ENCODE data around the gene KIN. TPM values are rescaled to one million over a fixed set of nuclear protein-coding genes. Genes with fewer than 3 reads are reported as not detected.

KIN gene
- total RNA-seq, 2 experiments from 2014 or later: 13.8 to 16.6 TPM

DNA sequence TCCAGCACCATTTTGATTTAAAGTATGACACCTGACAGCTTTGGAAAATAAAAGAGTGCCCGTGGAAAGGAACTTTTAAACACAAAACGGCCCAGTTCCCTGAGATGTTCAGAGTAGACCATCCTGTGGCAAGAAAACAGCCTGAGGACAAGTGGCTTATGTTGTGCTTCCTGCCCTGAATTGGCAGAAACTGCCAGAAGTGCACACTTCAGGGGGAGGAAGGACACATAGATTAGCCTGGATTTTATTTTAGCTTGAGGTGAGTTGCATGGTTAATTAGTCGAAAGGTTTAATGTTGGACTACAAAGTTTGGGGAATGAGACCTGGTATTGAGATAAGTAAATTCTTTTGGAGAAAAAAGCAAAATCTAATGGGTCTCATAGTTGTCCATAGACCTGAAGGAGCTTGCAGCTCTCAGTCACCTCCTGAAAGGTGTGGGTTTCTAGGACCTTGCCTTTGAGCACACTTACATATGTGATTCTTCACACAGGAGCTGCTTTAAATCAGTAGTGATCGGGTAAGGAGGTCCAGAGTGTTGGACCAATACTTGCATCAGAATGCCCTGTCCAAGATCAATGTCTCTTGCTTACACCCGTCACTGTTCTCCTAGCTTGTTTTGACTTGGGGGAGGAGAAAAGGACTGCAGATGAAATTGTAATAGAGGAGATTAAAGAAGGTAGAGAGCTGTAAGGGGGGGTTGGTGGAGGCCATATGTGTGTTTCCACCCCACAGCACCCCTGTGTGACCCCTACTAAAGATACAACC lies 79.8 kb downstream of the KIN start:
- DNase-seq (no peak), ATAC-seq (ENCODE audit: low read depth) (no peak)
- POLR2A ChIA-PET: interaction anchor here (0.5 kb wide), 1 partner anchor 27 kb away, joined by 4 read pairs; no protein-coding TSS in a partner anchor
- Mint-ChIP-seq H3K4me3 (no peak overlapping the region), H3K9me3 (peaks cover 2% of the 10 kb centered on the region), H3K27me3 (peaks cover 49% of the 10 kb centered on the region), H3K27ac (no peak overlapping the region), H3K4me1 (no peaks in the 10 kb centered on the region), H3K36me3 (no peaks in the 10 kb centered on the region)

DNA sequence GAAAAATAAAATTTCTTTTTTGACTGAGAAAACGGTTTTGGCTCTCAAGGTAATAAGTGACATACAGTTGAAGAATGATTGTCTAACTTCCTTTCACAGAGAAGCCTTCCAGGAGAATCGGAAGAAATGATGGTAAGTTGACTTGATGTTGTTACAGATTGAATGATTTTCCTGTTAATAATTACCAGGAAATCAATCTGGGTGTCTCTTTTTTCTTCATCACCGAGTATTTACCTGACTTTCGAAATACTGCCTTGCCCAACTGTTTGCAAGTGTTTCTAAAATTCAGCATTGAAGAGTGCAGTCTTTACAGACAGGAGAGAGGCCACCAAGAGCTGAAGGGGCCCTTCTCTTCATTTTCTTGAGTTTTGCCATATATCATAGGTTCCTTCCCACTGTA lies 80.7 kb downstream of the KIN start:
- DNase-seq: no peak
- Mint-ChIP-seq H3K36me3 (no peaks in the 10 kb centered on the region), H3K27ac (no peak overlapping the region), H3K4me3 (no peak overlapping the region), H3K4me1 (no peaks in the 10 kb centered on the region), H3K9me3 (peaks cover 2% of the 10 kb centered on the region), H3K27me3 (peaks cover 58% of the 10 kb centered on the region)
- POLR2A ChIA-PET: no interaction called here
- ATAC-seq (ENCODE audit: low read depth): no peak

DNA sequence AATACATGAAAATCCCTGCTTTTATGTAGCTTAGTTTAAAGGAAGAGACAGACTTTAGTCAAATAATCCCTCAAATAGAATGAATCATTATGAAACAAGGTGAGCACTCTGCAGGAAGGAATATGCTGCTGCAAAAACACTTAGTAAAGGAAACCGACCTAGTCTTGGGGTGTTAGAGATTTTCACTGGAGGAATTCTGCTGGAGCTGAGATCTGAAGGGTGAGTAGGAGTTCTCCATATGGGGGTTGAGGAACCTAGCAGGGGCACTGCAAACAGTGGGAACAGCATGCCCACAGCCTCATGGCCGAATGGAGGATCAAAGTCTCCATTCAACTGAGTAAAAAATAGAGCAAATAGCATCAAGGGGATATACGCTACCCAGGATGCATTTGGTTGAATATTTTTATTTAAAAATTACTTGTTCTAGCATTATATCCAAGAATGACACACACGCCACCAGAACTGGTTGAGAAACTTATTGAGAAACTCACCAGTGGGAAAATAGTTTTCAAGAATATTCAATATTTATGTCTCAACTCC lies 81.2 kb downstream of the KIN start:
- DNase-seq (no peak), ATAC-seq (ENCODE audit: low read depth) (no peak)
- Mint-ChIP-seq H3K4me3 (no peak overlapping the region), H3K36me3 (no peaks in the 10 kb centered on the region), H3K27me3 (peaks cover 58% of the 10 kb centered on the region), H3K9me3 (peaks cover 2% of the 10 kb centered on the region), H3K4me1 (no peaks in the 10 kb centered on the region), H3K27ac (no peak overlapping the region)
- POLR2A ChIA-PET: no interaction called here

DNA sequence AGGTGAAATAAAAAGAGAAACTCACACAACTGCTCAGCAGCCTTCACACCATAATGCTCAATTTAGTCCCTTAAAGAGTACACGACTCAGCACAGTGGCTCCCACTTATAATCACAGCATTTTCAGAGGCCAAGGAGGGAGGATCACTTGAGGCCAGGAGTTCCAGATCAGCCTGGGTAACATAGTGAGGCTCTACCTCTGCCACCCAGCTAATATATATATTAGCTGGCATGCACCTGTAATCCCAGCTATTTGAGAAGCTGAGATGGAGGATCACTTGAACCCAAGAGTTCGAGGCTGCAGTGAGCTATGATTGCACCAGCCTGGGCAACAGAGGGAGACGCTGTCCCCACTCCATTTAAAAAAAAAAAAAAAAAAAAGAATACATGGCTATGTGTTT lies 82.5 kb downstream of the KIN start:
- DNase-seq (no peak), ATAC-seq (ENCODE audit: low read depth) (no peak)
- Mint-ChIP-seq H3K4me3 (no peak overlapping the region), H3K27me3 (peaks cover 50% of the 10 kb centered on the region), H3K4me1 (no peaks in the 10 kb centered on the region), H3K36me3 (no peaks in the 10 kb centered on the region), H3K27ac (no peak overlapping the region), H3K9me3 (no peaks in the 10 kb centered on the region)
- POLR2A ChIA-PET: no interaction called here

DNA sequence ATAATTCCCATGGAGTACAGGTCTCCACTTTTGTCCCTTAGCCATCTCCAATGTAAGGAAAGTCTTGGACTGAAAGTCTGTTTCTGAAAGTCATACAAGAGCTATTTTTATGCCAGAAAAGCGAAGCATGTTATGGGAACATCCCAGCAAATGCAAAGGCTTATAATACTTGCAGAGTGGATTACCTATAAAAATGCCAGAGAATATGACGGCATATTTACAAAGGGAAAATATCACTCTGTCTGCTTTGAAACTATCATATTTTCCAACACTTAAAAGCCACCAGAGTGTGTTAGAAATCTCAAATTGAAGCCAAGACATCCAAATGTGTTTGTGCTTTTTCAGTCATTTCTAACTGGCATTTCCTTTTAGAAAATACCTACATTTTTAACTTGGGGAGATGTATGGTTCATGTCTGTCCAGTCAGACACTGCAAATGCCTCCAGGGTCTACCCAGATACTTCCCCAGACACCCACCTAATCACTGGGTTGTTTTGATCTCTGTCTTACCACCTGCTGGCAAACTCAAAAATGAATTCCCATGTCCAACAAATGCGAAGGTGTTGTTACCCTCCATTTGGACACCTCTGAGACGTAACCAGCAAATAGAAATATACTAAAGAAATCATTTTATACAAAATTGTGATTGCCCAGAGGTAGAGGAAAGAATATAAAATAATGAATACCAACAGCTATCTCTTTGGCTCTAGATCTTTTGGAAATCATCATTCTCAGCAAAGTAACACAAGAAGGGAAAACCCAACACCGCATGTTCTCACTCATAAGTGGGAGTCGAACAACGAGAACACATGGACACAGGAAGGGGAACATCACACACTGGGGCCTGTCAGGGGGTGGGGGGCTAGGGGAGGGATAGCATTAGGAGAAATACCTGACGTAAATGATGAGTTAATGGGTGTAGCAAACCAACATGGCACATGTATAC lies 83.4 kb downstream of the KIN start:
- Mint-ChIP-seq H3K9me3 (no peaks in the 10 kb centered on the region), H3K27me3 (peaks cover 50% of the 10 kb centered on the region), H3K27ac (no peak overlapping the region), H3K4me3 (no peak overlapping the region), H3K36me3 (no peaks in the 10 kb centered on the region), H3K4me1 (no peaks in the 10 kb centered on the region)
- POLR2A ChIA-PET: no interaction called here
- ATAC-seq (ENCODE audit: low read depth) (no peak), DNase-seq (no peak)

DNA sequence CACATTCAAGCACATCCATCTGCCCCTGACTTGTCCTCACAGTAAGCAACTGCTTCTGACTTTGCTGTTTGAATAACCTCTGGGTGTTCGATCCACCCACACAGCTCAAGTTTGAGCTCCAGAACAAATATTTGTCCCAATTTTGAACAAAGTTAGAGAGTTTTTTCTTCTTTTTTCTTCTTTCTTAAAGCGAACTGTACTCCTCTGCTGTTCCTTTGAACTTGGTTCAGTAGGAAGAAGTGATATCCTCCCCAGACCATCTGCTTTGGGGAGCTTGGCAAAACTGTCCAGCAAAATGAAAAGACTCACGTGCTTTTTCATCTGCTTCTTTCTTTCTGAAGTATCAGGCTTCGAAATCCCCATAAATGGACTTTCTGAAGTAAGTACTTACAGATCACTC lies 84.7 kb downstream of the KIN start, which contains the start of gene ITIH2:
ITIH2 (plus strand) TSS at position 177 of the 400 bp plus-strand sequence; CDS start at position 296, 119 bp downstream.
- ATAC-seq (ENCODE audit: low read depth): no peak
- DNase-seq: no peak
- no peaks in the 10 kb centered on the region for H3K36me3 Mint-ChIP-seq
- H3K27ac Mint-ChIP-seq: no peak within 1 kb of the TSS
- peaks cover 43% of the 10 kb centered on the region for H3K27me3 Mint-ChIP-seq
- no peak within 1 kb of the TSS for H3K4me3 Mint-ChIP-seq
- H3K4me1 Mint-ChIP-seq: no peaks in the 10 kb centered on the region
- H3K9me3 Mint-ChIP-seq: no peaks in the 10 kb centered on the region
- POLR2A ChIA-PET: no interaction called here

DNA sequence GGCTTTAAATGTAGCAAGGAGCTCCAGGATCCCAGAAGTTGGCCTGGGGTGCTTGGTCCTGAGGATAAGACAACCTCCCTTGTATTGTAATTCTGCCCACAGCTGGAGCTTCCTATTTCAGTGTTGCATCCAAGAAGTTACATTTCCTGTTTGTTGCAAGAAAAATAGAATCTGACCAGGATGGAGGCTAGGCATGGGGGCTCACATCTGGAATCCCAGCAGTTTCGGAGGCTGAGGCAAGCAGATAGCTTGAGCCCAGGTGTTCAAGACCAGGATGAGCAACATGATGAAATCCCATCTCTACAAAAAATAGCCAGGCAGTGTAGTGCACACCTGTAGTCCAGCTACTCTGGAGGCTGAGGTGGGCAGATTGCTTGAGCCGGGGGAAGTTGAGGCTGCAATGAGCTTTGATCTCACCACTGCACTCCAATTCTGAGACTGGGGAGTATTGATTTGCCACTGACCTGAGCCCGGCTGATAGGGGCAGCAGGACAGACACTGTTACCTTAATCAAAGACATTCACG lies 85.4 kb downstream of the KIN start:
- Mint-ChIP-seq H3K27me3 (peaks cover 39% of the 10 kb centered on the region), H3K27ac (no peak overlapping the region), H3K4me3 (no peak overlapping the region), H3K4me1 (no peaks in the 10 kb centered on the region), H3K9me3 (no peaks in the 10 kb centered on the region), H3K36me3 (no peaks in the 10 kb centered on the region)
- no peak for ATAC-seq (ENCODE audit: low read depth)
- DNase-seq: no peak
- POLR2A ChIA-PET: no interaction called here

DNA sequence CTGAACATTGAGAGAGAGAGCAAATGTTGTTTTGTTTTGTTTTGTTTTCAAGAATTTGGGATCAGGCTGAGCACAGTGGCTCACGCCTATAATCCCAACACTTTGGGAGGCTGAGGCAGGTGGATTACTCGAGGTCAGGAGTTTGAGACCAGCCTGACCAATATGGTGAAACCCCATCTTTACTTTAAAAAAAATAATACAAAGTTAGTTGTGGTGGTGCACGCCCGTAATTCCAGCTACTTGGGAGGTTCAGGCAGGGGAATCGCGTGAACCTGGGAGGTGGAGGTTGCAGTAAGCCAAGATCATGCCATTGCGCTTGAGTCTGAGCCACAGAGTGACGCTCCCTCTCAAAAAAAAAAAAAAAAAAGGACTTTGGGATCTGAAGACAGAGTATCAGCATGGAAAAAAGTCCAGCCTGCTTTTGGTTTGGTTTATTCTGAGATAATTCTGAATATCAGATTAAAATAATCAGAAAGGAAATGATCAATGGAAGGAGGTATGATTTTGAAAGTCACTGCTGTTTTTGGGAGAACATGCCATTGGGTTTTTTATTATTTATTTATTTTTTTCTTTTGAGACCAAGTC lies 86.5 kb downstream of the KIN start:
- Mint-ChIP-seq H3K9me3 (no peaks in the 10 kb centered on the region), H3K27ac (no peak overlapping the region), H3K27me3 (peaks cover 32% of the 10 kb centered on the region), H3K36me3 (no peaks in the 10 kb centered on the region), H3K4me1 (no peaks in the 10 kb centered on the region), H3K4me3 (no peak overlapping the region)
- DNase-seq (no peak), ATAC-seq (ENCODE audit: low read depth) (no peak)
- POLR2A ChIA-PET: no interaction called here

Other genes starting within 250 kb of the KIN start
- not detected for gene ITIH5, start 121.0 kb downstream of the KIN start, total RNA-seq
- not detected for gene ITIH2, start 84.7 kb downstream of the KIN start, total RNA-seq
- 100 to 1,000 TPM; 268 to 273 TPM for gene ATP5F1C, start 184 bp upstream of the KIN start, total RNA-seq
- 10 to 100 TPM; 16.2 to 16.8 TPM for gene TAF3, start 30.5 kb upstream of the KIN start, total RNA-seq